Esophagus mucosa (tissue), 1 donor: Measurements from ENCODE around the gene TOGARAM1. TPM values are rescaled to one million over a fixed set of nuclear protein-coding genes. Genes with fewer than 3 reads are reported as not detected.

Source experiments
- ATAC-seq: fragments of 200-7000 bp; cut with Tn5 transposase; one replicate; pipeline ENCODE4 v1.9.1; 2020
- total RNA-seq: library from RNA; stranded (reverse); gene quantifications from one replicate; pipeline ENCODE4 v1.2.4, GENCODE V29; 2023
- donor health status: DM: yes; HTN: yes; CAD: no.

Gene TOGARAM1
- total RNA-seq, 1 donor from 2014 or later: 8.8 TPM

DNA sequence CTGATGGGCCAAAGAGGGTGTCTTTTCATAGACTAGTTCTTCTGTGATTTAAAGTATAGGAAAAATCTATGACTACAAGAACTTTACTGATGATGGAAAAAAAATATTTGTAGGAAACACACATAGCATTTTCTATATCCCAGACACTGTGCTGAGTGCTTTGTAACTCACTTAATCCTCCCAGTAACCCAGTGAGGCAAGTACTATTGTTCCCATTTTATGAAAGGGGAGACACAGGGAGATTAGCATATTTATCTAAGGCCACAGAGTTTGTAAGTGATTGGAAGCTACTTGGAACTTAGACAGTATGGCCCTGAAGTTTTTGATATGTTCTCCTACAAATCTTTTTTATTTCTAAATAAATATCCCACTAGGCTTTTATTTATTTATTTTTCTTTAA lies 141.8 kb downstream of the TOGARAM1 start:
- ATAC-seq: no peak

DNA sequence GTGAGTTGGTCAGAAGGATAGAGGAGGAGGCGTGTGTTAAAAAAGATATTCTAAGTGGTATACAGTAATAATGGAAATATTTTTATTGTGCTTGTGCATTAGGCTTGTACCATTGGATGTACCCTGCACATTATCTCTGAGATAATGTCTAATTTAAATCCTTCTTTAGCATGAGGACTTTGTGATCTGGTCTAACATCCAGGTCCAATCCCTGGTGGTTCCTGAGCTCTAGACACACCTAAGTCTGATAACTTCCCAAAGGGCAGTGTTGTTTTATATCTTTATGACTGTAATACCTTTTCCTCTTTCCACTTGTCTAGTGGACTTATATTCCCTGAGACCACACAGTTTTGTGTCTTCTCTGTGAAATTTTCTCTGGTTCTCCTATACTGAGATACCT lies 142.6 kb downstream of the TOGARAM1 start:
- no peak for ATAC-seq

DNA sequence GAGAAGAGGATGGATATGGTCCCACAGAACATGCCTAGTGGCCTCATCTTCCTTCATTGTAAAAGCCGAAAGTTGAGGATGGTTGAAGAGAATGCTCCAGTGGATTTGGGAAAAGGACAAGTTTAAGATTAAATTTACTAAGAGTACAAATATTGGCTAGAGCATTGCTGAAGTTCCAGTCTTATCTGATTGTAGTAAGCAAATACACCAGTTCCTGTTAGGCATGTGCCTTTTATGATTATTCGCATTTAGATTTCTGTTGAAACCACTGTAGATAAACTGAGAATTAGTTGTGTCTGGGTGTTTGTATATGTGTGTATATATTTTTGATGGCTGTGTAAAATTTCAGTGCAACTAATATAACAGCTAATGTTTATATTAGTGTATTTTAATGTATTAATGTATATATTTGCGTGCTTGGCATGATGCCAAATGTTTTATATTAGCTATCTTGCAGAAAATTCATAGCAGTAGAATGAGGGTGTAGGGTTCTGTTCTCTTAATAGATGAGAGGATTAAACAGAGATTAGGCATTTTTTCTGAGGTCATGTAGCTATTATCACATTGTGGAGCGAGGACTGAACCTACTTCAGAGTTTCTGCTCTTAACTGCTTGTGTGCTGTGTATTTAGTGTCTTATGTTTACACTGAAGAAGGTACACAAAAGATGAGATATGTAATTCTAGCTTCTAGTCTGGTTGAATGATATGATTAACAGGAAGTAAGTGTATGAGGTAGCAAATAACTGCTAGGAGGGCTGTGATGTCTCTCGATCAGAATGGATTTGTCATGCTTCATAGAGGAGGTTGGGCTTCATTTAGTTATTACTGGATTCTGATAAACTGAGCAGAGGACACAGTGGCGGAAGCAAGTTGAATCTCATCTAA lies 151.1 kb downstream of the TOGARAM1 start:
- no peak for ATAC-seq

DNA sequence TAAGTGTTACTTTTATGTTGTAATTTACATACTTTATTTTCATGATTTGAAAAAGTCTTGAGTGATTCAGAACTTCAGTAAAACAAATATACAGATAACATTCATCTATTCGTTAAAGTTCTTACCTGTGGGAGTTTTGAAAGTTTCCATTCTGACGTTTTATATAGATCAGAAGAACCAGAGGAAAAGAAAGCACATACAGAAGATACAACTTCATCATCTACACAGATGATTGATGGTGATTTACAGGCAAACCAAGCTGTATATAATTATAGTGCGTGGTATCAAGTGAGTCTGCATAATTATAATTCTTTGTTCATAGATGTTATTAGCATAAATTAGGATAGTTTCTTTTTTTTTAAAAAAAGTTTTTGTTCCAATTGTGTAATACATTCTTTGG lies 152.3 kb downstream of the TOGARAM1 start:
- no peak for ATAC-seq

DNA sequence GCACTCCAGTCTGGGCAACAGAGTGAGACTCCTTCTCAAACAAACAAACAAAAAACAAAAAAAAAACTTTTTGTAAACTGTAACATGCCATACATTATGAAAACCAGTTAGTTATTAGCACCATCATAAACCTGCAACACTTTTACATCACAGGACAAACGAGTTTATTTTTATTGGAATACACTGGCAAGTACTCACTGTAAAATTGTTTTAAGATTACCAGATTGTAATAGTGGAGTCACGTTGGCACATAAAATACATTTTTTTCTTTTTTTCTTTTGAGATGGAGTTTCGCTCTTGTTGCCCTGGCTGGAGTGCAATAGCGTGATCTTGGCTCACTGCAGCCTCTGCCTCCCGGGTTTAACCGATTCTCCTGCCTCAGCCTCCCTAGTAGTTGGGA lies 156.6 kb downstream of the TOGARAM1 start:
- no peak for ATAC-seq

DNA sequence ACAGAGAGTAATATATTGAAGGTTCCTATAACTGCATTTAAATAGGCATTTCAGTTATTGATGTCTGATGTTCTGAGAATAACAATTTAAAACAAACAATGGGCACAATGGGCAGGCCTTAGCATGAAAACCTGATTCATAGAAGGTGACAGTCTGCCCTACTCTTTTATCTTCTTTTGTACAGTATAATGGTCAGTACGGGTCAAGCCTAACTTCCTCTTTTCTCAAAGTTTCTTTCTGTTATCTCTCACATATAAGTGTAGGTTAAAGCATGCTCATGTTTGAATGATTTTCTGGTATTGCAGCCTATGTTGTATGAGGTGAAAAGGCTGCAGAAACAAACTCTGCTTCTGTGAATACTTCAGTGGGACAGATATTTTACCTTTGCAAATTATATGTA lies 158.1 kb downstream of the TOGARAM1 start:
- ATAC-seq: no peak

DNA sequence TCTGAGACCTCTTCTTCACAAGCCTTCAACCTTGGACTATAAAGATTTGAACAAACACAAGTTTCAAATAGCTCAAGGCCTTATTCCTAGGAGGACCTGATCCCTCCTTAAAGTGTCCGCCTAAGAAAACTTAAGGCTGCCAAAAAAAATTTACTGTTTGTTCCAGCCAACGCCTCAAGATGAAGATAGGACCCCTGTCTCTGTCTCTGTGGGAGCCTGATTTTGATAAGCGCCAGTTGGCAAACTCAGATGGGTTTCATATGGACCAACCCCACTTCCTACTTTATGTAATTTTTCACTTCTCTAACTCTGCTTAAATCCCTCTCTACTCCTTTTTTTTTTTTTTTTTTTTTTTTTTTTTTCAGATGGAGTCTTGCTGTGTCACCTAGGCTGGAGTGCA lies 161.3 kb downstream of the TOGARAM1 start:
- no peak for ATAC-seq

Other genes starting within 250 kb of the TOGARAM1 start
- 8.2 TPM for gene KLHL28, start 243 bp upstream of the TOGARAM1 start, total RNA-seq
- gene PRPF39, start 121.9 kb downstream of the TOGARAM1 start, total RNA-seq: 14.7 TPM
- 45.4 TPM for gene FKBP3, start 172.3 kb downstream of the TOGARAM1 start, total RNA-seq
- gene FANCM, start 173.7 kb downstream of the TOGARAM1 start, total RNA-seq: 4.9 TPM